Breast epithelium (tissue), 4 donors: ENCODE measurements around the gene SRSF10. TPM values are rescaled to one million over a fixed set of nuclear protein-coding genes. Genes with fewer than 3 reads are reported as not detected.

Source experiments
- DNase-seq, 2 donors: peaks; one replicate each; pipeline ENCODE4 v3.0.0-alpha.2; 2019; ENCODE audit warnings: low spot score in 2 of 2
- H3K27ac ChIP-seq, 2 donors: fragments of 200-600 bp; sonication (generic) in 1 of 2; one replicate each; pipeline ENCODE4 v1.5.1; 2016 to 2019; ENCODE audit warnings: mild to moderate bottlenecking in 1 of 2
- H3K27me3 ChIP-seq, 2 donors: fragments of 200-600 bp; sonication (generic) in 1 of 2; one replicate each; pipeline versions ENCODE4 v1.5.1 to v1.6.0; 2017 to 2019; ENCODE audit warnings: control low read depth in 1 of 2, mild to moderate bottlenecking in 1 of 2
- H3K36me3 ChIP-seq: fragments of 200-600 bp; one replicate; pipeline ENCODE4 v1.5.1; 2019
- H3K4me1 ChIP-seq, 2 donors: fragments of 200-600 bp; sonication (generic); one replicate each; pipeline ENCODE4 v1.5.1; 2016 to 2019; ENCODE audit warnings: control low read depth in 1 of 2
- H3K4me3 ChIP-seq, 3 donors: fragments of 200-600 bp; sonication (generic); 1 replicate in 2 of 3; 2 replicates in 1 of 3; pipeline ENCODE4 v1.5.1; 2016 to 2019; ENCODE audit warnings: mild to moderate bottlenecking in 3 of 3, moderate library complexity in 2 of 3
- H3K9me3 ChIP-seq, 2 donors: fragments of 200-600 bp; sonication (generic) in 1 of 2; one replicate each; pipeline ENCODE4 v1.5.1; 2016 to 2019; ENCODE audit warnings: control low read depth in 1 of 2
- CTCF ChIP-seq, 3 donors: fragments of 450-650 bp; IDR thresholded peaks; one replicate each; pipeline ENCODE4 v1.5.1; 2016 to 2017; ENCODE audit warnings: antibody characterized with exemption in 3 of 3, mild to moderate bottlenecking in 3 of 3, moderate library complexity in 3 of 3
- POLR2A ChIP-seq: fragments of 450-650 bp; IDR thresholded peaks from one replicate; pipeline ENCODE4 v1.6.1; 2016; ENCODE audit warnings: antibody characterized with exemption, mild to moderate bottlenecking, moderate library complexity
- POLR2AphosphoS5 ChIP-seq, 3 donors: sonication (generic); formaldehyde crosslinking; IDR thresholded peaks; one replicate each; pipeline ENCODE4 v1.6.1; 2017; ENCODE audit warnings: antibody characterized with exemption in 3 of 3
- intact Hi-C: fragments of 100-400 bp; cut with DNase I; formaldehyde crosslinking; loops from one replicate; pipeline ENCODE4 v1.15.1; 2023; ENCODE audit warnings: low total_unique reads
- total RNA-seq, 3 donors: library from RNA; depleted of rRNA; stranded (reverse); fragments of >200 nt; gene quantifications; one replicate each; pipeline ENCODE4 v1.1.0, GENCODE V29; 2016

Gene SRSF10
- total RNA-seq, 3 donors from 2014 or later, result 99.4 to 156 (median 116) TPM

- no peak for TF ChIP-seq POLR2AphosphoS5 (IDR thresholded peaks at IDR 0.05)
- no peak for TF ChIP-seq CTCF (IDR thresholded peaks at IDR 0.05)
- TF ChIP-seq POLR2A, result no peak
Observed at GRCh38 chr1:24003331-24003972, 23.3 kb upstream of the SRSF10 start.

GRCh38 chr1:24002695-24003094 lies 22.6 kb upstream of the SRSF10 start:
- DNase-seq, result no peak
- Histone ChIP-seq H3K4me1 (no peaks in the 10 kb centered on the region), H3K9me3 (no peaks in the 10 kb centered on the region), H3K27ac (no peak overlapping the region), H3K4me3 (no peak overlapping the region), H3K27me3 (no peaks in the 10 kb centered on the region), H3K36me3 (no peaks in the 10 kb centered on the region)
- intact Hi-C loops, result no loop called here
- no peak for TF ChIP-seq CTCF (IDR thresholded peaks at IDR 0.05)
- TF ChIP-seq POLR2A, result no peak
- TF ChIP-seq POLR2AphosphoS5 (IDR thresholded peaks at IDR 0.05), result no peak

More at GRCh38 chr1:24003331-24003972, 23.3 kb upstream of the SRSF10 start:
- Histone ChIP-seq H3K27me3 (no peaks in the 10 kb centered on the region), H3K27ac (no peak overlapping the region), H3K36me3 (no peaks in the 10 kb centered on the region), H3K4me3 (no peak overlapping the region), H3K9me3 (no peaks in the 10 kb centered on the region), H3K4me1 (no peaks in the 10 kb centered on the region)
- intact Hi-C loops, result no loop called here
- no peak for DNase-seq

GRCh38 chr1:23999156-23999671 lies 19.1 kb upstream of the SRSF10 start:
- TF ChIP-seq POLR2A (no peak), POLR2AphosphoS5 (IDR thresholded peaks at IDR 0.05) (no peak), CTCF (IDR thresholded peaks at IDR 0.05) (no peak)
- H3K36me3 ChIP-seq, result no peaks in the 10 kb centered on the region
- no peak for DNase-seq
- H3K27ac ChIP-seq, result no peak overlapping the region
- no peaks in the 10 kb centered on the region for H3K4me1 ChIP-seq
- H3K4me3 ChIP-seq, result no peak overlapping the region
- H3K27me3 ChIP-seq, result no peaks in the 10 kb centered on the region
- H3K9me3 ChIP-seq, result no peaks in the 10 kb centered on the region
- intact Hi-C loops, result no loop called here

- no peaks in the 10 kb centered on the region for H3K27me3 ChIP-seq
- H3K36me3 ChIP-seq, result no peaks in the 10 kb centered on the region
- H3K4me3 ChIP-seq, result no peak overlapping the region
- intact Hi-C loops, result no loop called here
- TF ChIP-seq CTCF (IDR thresholded peaks at IDR 0.05) (no peak), POLR2A (no peak), POLR2AphosphoS5 (IDR thresholded peaks at IDR 0.05) (no peak)
- no peak overlapping the region for H3K27ac ChIP-seq
- no peaks in the 10 kb centered on the region for H3K9me3 ChIP-seq
- DNase-seq, result no peak
- H3K4me1 ChIP-seq, result no peaks in the 10 kb centered on the region
Observed at GRCh38 chr1:23997812-23998211, 17.7 kb upstream of the SRSF10 start.

- H3K36me3 ChIP-seq, result no peaks in the 10 kb centered on the region
- H3K4me1 ChIP-seq, result no peaks in the 10 kb centered on the region
- H3K9me3 ChIP-seq, result no peaks in the 10 kb centered on the region
- TF ChIP-seq POLR2A (no peak), CTCF (IDR thresholded peaks at IDR 0.05) (no peak), POLR2AphosphoS5 (IDR thresholded peaks at IDR 0.05) (no peak)
- H3K4me3 ChIP-seq, result no peak overlapping the region
- intact Hi-C loops, result no loop called here
- H3K27ac ChIP-seq, result no peak overlapping the region
- no peaks in the 10 kb centered on the region for H3K27me3 ChIP-seq
- DNase-seq, result no peak
Observed at GRCh38 chr1:23996700-23997229, 16.6 kb upstream of the SRSF10 start.
